Ovary (tissue), 3 donors: Measurements from ENCODE around the gene IL10RA.

Experiments
- POLR2A ChIP-seq: fragments of 450-650 bp; IDR thresholded peaks from one replicate; pipeline ENCODE4 v1.6.1; 2017; ENCODE audit warnings: antibody characterized with exemption, mild to moderate bottlenecking, moderate library complexity
- TF ChIP-seq, protein P1 (sequence below), 3 donors: fragments of 450-650 bp in 2 of 3; fragments of 200-600 bp in 1 of 3; IDR thresholded peaks; one replicate each; pipeline versions ENCODE4 v1.5.1 to v1.8.0; 2016 to 2022; ENCODE audit warnings: antibody characterized with exemption in 3 of 3, mild to moderate bottlenecking in 1 of 3
- donor health status: DM: no; HTN: no; CAD: no.

DNA sequence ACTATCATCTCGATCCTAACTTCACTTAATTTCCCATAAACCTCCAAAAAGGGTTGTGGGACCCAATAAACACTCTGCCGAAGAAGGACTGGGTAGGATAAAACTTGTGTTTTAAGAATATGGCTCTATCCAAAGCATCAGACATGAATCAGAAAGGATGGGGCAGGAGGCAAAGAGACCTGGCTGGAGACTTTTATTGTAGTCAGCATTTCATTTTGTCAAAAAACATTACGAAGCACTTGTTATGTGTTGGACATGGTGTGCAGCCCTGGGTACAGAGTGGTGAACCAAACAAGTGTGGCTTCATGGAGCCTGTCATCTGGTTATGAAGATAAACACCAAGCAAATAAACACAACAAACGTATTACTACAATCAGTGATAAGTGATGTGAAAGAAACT lies 17.3 kb downstream of the IL10RA start:
- TF ChIP-seq, protein P1, sequence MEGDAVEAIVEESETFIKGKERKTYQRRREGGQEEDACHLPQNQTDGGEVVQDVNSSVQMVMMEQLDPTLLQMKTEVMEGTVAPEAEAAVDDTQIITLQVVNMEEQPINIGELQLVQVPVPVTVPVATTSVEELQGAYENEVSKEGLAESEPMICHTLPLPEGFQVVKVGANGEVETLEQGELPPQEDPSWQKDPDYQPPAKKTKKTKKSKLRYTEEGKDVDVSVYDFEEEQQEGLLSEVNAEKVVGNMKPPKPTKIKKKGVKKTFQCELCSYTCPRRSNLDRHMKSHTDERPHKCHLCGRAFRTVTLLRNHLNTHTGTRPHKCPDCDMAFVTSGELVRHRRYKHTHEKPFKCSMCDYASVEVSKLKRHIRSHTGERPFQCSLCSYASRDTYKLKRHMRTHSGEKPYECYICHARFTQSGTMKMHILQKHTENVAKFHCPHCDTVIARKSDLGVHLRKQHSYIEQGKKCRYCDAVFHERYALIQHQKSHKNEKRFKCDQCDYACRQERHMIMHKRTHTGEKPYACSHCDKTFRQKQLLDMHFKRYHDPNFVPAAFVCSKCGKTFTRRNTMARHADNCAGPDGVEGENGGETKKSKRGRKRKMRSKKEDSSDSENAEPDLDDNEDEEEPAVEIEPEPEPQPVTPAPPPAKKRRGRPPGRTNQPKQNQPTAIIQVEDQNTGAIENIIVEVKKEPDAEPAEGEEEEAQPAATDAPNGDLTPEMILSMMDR (IDR thresholded peaks at IDR 0.05): no peak
- no peak for TF ChIP-seq POLR2A
